Activated naive CD4-positive, alpha-beta T cell treated with anti-CD3 and anti-CD28 coated beads for 36 hours (primary cell): Measurements from ENCODE around the gene CDK10. TPM values are rescaled to one million over a fixed set of nuclear protein-coding genes. Genes with fewer than 3 reads are reported as not detected.
"Not testable (repeated sequence)": the region's sequence is repeated elsewhere in the genome, so short reads cannot be mapped to it uniquely, and the experiment has no call there.

ENCODE experiments used
- CTCF ChIA-PET: fragments of 350-600 bp; sonication (Branson Sonifier 250); formaldehyde crosslinking; loops from one replicate; lab custom pipeline; 2021; ENCODE audit warnings: antibody characterized with exemption; lab: Charles Lee
- DNase-seq: peaks from one replicate; pipeline ENCODE4 v3.0.0-alpha.2; 2020
- H3K27ac Mint-ChIP-seq: one replicate; pipeline ENCODE4 v1.8.0; 2021; ENCODE audit warnings: mild to moderate bottlenecking, mixed read lengths
- H3K27me3 Mint-ChIP-seq: one replicate; pipeline ENCODE4 v1.8.0; 2021; ENCODE audit warnings: low read depth, mixed read lengths
- H3K36me3 Mint-ChIP-seq: one replicate; pipeline ENCODE4 v1.8.0; 2021; ENCODE audit warnings: low read depth, mixed read lengths
- H3K4me1 Mint-ChIP-seq: one replicate; pipeline ENCODE4 v1.8.0; 2021; ENCODE audit warnings: low read depth, mixed read lengths
- H3K4me3 Mint-ChIP-seq: one replicate; pipeline ENCODE4 v1.8.0; 2021; ENCODE audit warnings: mild to moderate bottlenecking, moderate library complexity, mixed read lengths
- H3K9me3 Mint-ChIP-seq: one replicate; pipeline ENCODE4 v1.8.0; 2021; ENCODE audit warnings: mixed read lengths
- intact Hi-C: fragments of 100-400 bp; cut with micrococcal nuclease; formaldehyde crosslinking; loops from one replicate; pipeline ENCODE4 v1.15.1; 2023
- total RNA-seq, 2 experiments: library from RNA; stranded (reverse); gene quantifications; one replicate each; pipeline ENCODE4 v1.2.3, GENCODE V29; 2021

CDK10 gene
- total RNA-seq, 2 experiments from 2014 or later: 128 to 158 TPM

GRCh38 chr16:89655062-89655643, 31.3 kb upstream of the CDK10 start:
- Mint-ChIP-seq H3K27me3 (no peaks in the 10 kb centered on the region), H3K4me3 (peak overlapping the region; percentile 91), H3K27ac (peak overlapping the region; percentile 41), H3K36me3 (peaks cover 9% of the 10 kb centered on the region), H3K4me1 (peaks cover 32% of the 10 kb centered on the region), H3K9me3 (no peaks in the 10 kb centered on the region)
- DNase-seq: no peak
- CTCF ChIA-PET: interaction anchor here (1.0 kb wide), 1 partner anchor 45 kb away, joined by 4 read pairs; no protein-coding TSS in a partner anchor
- intact Hi-C loops: loop anchor here (10.0 kb wide), 1 partner anchor 410 kb away; no protein-coding TSS in a partner anchor

GRCh38 chr16:89656435-89657121, 29.9 kb upstream of the CDK10 start:
- no peak for DNase-seq
- Mint-ChIP-seq H3K9me3 (no peaks in the 10 kb centered on the region), H3K36me3 (peaks cover 19% of the 10 kb centered on the region), H3K27ac (peak overlapping the region; percentile 61), H3K4me3 (peak overlapping the region; percentile 91), H3K4me1 (peaks cover 32% of the 10 kb centered on the region), H3K27me3 (no peaks in the 10 kb centered on the region)
- intact Hi-C loops: loop anchor here (1.0 to 10.0 kb wide), 2 partner anchors 46 to 412 kb away; no protein-coding TSS in a partner anchor
- CTCF ChIA-PET: no interaction called here

GRCh38 chr16:89657442-89658220, 28.9 kb upstream of the CDK10 start, which contains the start of the genes CHMP1A and SPATA33:
Gene CHMP1A, minus strand, starts transcription at chr16:89657708. Its CDS starts 120 bp downstream, at chr16:89657588.
Gene SPATA33, plus strand, starts transcription at chr16:89657836. Its CDS starts 76 bp downstream, at chr16:89657912.
- CTCF ChIA-PET: no interaction called here
- H3K9me3 Mint-ChIP-seq: no peaks in the 10 kb centered on the region
- intact Hi-C loops: loop anchor here (1.0 to 10.0 kb wide), 3 partner anchors 29 to 413 kb away; partner anchors contain the start of gene CDK10

GRCh38 chr16:89658221-89658879, 28.1 kb upstream of the CDK10 start:
- Mint-ChIP-seq H3K9me3 (no peaks in the 10 kb centered on the region), H3K36me3 (peaks cover 33% of the 10 kb centered on the region), H3K4me3 (peak overlapping the region; percentile 91), H3K27me3 (no peaks in the 10 kb centered on the region), H3K4me1 (peaks cover 32% of the 10 kb centered on the region), H3K27ac (peak overlapping the region; percentile 77)
- intact Hi-C loops: loop anchor here (2.0 to 10.0 kb wide), 2 partner anchors 28 to 414 kb away; partner anchors contain the start of gene CDK10
- no peak for DNase-seq
- CTCF ChIA-PET: interaction anchor here (0.6 kb wide), 1 partner anchor 41 kb away, joined by 4 read pairs; no protein-coding TSS in a partner anchor

More at GRCh38 chr16:89657442-89658220, 28.9 kb upstream of the CDK10 start, which contains the start of the genes CHMP1A and SPATA33:
- Mint-ChIP-seq H3K4me1 (peaks cover 32% of the 10 kb centered on the region), H3K27ac (peak within 1 kb of the TSS; percentile 77), H3K36me3 (peaks cover 28% of the 10 kb centered on the region), H3K27me3 (no peaks in the 10 kb centered on the region), H3K4me3 (peak within 1 kb of the TSS; percentile 91)
- peak; percentile 92 for DNase-seq

GRCh38 chr16:89660146-89660545, 26.3 kb upstream of the CDK10 start:
- CTCF ChIA-PET: no interaction called here
- intact Hi-C loops: no loop called here
- no peaks in the 10 kb centered on the region for H3K9me3 Mint-ChIP-seq
- no peak for DNase-seq
- H3K27ac Mint-ChIP-seq: no peak overlapping the region
- H3K36me3 Mint-ChIP-seq: peaks cover 39% of the 10 kb centered on the region
- H3K27me3 Mint-ChIP-seq: no peaks in the 10 kb centered on the region
- H3K4me1 Mint-ChIP-seq: peaks cover 24% of the 10 kb centered on the region
- H3K4me3 Mint-ChIP-seq: no peak overlapping the region

GRCh38 chr16:89661215-89661614, 25.3 kb upstream of the CDK10 start:
- Mint-ChIP-seq H3K4me3 (no peak overlapping the region), H3K9me3 (no peaks in the 10 kb centered on the region), H3K27ac (no peak overlapping the region), H3K4me1 (peaks cover 15% of the 10 kb centered on the region), H3K36me3 (peaks cover 39% of the 10 kb centered on the region), H3K27me3 (no peaks in the 10 kb centered on the region)
- DNase-seq: no peak
- intact Hi-C loops: no loop called here
- CTCF ChIA-PET: no interaction called here

GRCh38 chr16:89664238-89664637, 22.3 kb upstream of the CDK10 start:
- CTCF ChIA-PET: interaction anchor here (0.6 kb wide), 1 partner anchor 18 kb away, joined by 5 read pairs; no protein-coding TSS in a partner anchor

GRCh38 chr16:89667000-89667399, 19.5 kb upstream of the CDK10 start:
- H3K9me3 Mint-ChIP-seq, H3K27ac Mint-ChIP-seq, H3K27me3 Mint-ChIP-seq, H3K4me3 Mint-ChIP-seq, DNase-seq, CTCF ChIA-PET: not testable (repeated sequence)
- H3K4me1 Mint-ChIP-seq: peaks cover 23% of the 10 kb centered on the region
- intact Hi-C loops: loop anchor here (1.0 kb wide), 1 partner anchor 93 kb away; no protein-coding TSS in a partner anchor
- peaks cover 15% of the 10 kb centered on the region for H3K36me3 Mint-ChIP-seq

More at GRCh38 chr16:89664238-89664637, 22.3 kb upstream of the CDK10 start:
- DNase-seq, H3K27me3 Mint-ChIP-seq, H3K4me3 Mint-ChIP-seq, H3K27ac Mint-ChIP-seq, H3K9me3 Mint-ChIP-seq, intact Hi-C loops: not testable (repeated sequence)
- Mint-ChIP-seq H3K4me1 (peaks cover 10% of the 10 kb centered on the region), H3K36me3 (peaks cover 33% of the 10 kb centered on the region)

- Mint-ChIP-seq H3K4me1 (peaks cover 23% of the 10 kb centered on the region), H3K36me3 (peaks cover 11% of the 10 kb centered on the region), H3K27ac (no peak overlapping the region), H3K4me3 (no peak overlapping the region), H3K27me3 (no peaks in the 10 kb centered on the region), H3K9me3 (no peaks in the 10 kb centered on the region)
- intact Hi-C loops: loop anchor here (1.0 kb wide), 1 partner anchor 93 kb away; no protein-coding TSS in a partner anchor
- CTCF ChIA-PET: interaction anchor here (0.9 kb wide), 1 partner anchor 92 kb away, joined by 3 read pairs; the partner anchor contains the start of gene CPNE7
- DNase-seq: no peak
These were observed 18.9 kb upstream of the CDK10 start for GRCh38 chr16:89667633-89668032.

- intact Hi-C loops: no loop called here
- CTCF ChIA-PET: interaction anchor here (0.7 to 1.4 kb wide), 3 partner anchors 30 to 95 kb away, joined by 3 to 6 read pairs (median 3); no protein-coding TSS in a partner anchor
- Mint-ChIP-seq H3K9me3 (no peaks in the 10 kb centered on the region), H3K4me3 (no peak overlapping the region), H3K36me3 (peaks cover 4% of the 10 kb centered on the region), H3K27me3 (no peaks in the 10 kb centered on the region), H3K27ac (no peak overlapping the region), H3K4me1 (peaks cover 23% of the 10 kb centered on the region)
- no peak for DNase-seq
These were observed 17.7 kb upstream of the CDK10 start for GRCh38 chr16:89668790-89669158.

GRCh38 chr16:89669755-89670154, 16.7 kb upstream of the CDK10 start:
- H3K4me3 Mint-ChIP-seq: no peak overlapping the region
- H3K27ac Mint-ChIP-seq: no peak overlapping the region
- H3K36me3 Mint-ChIP-seq: no peaks in the 10 kb centered on the region
- H3K9me3 Mint-ChIP-seq: no peaks in the 10 kb centered on the region
- no peaks in the 10 kb centered on the region for H3K27me3 Mint-ChIP-seq
- CTCF ChIA-PET: interaction anchor here (1.6 kb wide), 1 partner anchor 31 kb away, joined by 4 read pairs; no protein-coding TSS in a partner anchor
- DNase-seq: no peak
- peaks cover 23% of the 10 kb centered on the region for H3K4me1 Mint-ChIP-seq
- intact Hi-C loops: no loop called here
